ENCODE measurements around the gene IPO5.
"Not testable (repeated sequence)": the region's sequence is repeated elsewhere in the genome, so short reads cannot be mapped to it uniquely, and the experiment has no call there.

Gene IPO5

DNA sequence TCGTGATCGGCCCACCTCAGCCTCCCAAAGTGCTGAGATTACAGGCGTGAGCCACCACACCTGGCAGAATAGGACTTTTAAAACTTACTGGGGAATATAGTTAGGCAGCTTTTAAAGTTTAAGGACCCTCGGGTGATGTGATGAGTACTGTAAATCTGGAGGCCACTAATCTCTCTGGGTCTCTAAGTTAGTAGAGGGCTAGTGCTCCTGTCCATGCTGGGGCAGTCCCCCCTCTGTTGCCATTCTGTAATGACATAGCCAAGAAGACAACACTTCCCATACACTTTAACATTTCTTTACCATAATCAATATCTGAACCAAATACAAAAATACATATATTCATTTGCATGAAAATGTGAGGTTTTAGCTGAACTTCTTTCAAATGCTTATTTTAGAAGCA lies 65.7 kb downstream of the IPO5 start:
- no peak for DNase-seq

DNA sequence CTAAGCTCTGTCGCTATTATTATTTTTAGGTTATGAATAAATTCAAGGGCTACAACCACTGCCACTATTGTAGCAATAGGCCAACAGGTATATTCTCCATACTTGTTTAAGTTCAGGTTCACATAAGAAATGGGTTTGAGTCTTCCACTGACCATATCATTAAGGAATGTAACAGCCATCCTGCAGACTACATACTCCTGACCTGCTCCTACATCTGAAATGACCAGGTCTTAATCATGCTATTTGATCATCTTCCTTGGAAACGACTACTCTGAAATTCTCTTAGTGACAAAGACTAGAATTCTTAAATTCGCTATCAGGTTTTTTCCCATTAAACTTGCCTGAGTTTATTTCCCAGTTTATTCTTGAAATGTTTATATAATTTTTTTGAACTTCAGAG lies 66.8 kb downstream of the IPO5 start:
- no peak for DNase-seq

DNA sequence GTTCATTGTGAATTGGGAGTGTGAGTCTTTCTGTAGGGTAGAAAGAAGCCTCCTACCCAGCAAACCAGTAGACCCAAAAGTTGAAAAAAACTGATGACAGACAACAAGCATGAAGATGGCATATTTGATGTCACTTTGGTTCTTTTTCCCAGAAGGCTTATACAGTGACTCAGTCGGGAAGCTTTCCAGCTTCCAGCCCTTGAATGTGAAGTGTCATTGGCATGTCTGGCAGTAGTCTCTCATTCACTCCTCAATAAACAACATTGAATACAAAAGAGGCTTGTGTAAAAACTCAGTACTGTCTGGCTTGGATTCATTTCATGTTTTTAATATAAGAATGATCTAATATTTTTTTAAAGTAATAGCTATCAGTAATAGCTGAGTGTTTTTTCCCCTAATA lies 68.7 kb downstream of the IPO5 start:
- no peak for DNase-seq

DNA sequence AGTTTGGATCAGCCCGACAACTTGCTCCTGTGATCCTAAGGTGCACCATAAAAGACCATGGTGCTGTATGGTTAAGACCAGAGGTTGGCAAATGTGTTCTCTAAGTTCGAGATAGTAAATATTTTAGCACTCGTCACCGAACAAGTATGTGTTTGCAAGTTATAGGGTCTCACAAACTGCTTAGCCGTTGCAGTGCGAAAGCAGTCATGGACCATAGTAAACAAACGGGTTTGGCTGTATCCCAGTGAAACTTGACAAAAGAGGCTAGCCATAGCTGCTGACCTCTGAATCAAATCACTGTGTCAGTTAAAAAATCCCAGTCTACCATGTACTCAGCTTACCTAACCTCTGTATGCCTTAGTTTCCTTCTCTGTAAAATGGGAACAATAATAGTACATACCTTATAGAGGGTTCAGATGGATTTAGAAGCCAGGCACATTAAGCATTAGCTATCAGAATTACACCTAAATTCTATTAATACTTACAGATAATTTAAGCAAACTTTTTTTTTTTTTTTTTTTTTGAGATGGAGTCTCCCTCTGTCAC lies 72.1 kb downstream of the IPO5 start:
- DNase-seq: no peak

DNA sequence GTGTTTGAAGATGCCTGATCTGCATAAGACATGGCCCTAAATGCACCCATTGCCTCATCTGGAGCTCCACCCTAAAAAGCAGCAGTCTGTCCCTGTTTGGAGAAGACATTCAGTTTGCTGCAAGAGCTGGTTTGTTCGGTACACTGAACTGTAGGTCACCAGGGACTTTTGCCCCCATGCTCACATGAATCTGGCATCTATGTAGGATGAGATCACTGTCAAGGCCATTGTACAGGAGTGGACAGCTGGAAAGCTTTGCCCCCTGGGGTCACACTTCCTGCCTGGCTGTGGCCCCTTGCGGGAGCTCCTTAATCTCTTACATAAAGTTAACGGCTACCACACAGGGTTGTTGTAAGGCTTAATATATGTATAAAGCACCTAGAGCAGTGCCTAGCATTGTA lies 73.0 kb downstream of the IPO5 start:
- DNase-seq: no peak

DNA sequence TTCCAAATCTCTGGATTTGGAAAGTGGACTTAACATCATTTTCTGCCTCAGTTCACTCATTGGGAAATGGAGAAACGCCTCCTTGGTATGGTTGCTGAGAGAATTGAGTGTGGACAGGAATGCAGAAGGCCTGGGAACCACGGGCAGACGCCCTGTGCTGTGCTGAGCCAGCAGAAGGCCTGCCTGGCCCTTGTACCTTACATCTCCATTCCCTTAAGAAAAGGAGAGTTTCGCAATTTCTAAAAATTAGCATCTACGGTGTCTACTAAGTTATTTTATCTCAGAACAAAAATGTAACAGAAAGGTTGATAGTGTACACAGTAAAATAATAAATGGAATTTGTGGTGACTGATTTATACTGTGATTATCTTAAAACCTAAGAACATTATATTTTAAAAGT lies 78.7 kb downstream of the IPO5 start:
- no peak for DNase-seq

DNA sequence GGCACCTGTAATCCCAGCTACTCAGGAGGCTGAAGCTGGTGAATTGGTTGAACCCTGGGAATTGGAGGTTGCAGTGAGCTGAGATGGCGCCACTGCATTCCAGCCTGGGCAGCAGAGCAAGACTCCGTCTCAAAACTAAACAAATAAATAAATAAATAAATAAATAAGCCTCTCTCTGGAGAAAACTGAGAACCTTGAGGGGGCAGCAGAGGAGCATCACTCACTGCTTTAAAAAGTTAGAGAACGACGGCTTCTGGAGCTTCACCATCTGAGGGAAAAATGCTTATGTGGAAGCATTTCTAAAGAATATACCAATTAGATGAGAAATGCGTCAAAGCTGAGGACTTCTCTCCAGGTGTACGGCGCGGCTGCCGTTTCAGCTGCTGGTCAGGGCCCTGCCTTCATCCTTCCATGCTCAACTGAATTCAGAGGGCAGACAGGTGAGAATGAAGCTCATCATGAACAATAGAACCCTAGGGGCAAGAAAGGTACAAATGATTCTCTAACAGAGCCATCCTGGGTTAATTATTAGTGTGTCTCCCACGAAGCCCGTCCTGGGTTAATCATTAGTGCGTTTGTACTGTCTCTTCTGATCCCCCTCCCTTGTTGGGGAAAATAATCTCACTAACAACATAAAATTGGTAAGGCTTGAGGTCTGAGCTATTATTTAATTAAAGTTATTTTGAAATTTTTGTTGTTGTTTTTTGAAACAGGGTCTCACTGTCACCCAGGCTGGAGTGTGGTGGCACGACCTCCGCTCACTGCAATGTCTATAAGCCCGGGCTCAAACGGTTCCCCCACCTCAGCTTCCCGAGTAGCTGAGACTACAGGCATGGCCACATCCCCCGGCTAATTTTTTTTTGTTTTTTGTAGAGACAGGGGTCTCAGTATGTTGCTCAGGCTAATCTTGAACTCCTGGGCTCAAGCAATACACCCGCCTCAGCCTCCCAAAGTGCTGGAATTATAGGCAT lies 80.1 kb downstream of the IPO5 start:
- DNase-seq: no peak

DNA sequence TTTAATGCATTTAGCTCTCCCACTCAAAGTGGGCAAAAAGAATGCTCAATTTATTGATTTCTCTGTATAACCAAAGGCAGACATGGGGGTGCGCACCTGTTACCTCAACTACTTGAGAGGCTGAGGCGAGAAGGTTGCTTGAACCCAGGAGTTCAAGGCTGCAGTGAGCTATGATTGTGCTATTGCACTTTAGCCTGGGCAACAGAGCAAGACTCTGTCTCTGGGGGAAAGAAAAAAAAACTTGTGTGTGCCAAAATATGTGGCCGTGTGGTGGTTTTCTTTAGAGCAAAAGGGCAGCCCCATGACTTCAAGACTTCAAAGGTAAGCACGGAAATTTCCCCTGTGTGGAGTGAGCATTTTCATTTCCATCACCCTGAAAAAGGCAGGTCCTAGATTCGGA lies 81.9 kb downstream of the IPO5 start:
- no peak for DNase-seq

DNA sequence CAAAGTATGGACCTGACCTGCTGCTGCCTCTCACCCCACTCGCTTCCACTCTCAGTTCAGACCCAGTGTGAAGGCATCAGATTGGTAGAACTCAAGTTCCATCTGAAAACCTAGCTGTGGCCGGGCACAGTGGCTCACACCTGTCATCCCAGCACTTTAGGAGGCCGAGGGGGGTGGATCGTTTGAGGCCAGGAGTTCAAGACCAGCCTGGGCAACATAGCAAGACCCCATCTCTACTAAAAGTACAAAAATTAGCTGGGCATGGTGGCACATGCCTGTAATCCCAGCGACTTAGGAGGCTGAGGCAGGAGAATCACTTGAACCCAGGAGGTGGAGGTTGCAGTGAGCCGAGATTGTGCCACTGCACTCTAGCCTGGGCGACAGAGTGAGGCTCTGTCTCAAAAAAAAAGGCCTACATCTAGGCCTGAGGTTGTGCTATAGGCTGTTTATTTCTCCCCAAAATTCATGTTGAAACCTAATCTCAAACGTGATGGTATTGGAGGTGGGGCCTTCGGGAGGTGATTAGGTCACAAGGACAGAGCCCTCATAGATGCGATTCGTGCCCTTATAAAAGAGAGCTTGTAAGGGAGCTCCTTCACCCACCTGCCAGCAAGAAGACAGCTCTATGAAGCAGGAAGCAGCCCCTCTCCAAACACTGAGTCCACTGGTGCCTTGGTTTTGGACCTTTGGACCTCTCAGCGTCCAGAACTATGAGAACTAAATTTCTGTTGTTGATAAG lies 83.3 kb downstream of the IPO5 start:
- DNase-seq: not testable (repeated sequence)

DNA sequence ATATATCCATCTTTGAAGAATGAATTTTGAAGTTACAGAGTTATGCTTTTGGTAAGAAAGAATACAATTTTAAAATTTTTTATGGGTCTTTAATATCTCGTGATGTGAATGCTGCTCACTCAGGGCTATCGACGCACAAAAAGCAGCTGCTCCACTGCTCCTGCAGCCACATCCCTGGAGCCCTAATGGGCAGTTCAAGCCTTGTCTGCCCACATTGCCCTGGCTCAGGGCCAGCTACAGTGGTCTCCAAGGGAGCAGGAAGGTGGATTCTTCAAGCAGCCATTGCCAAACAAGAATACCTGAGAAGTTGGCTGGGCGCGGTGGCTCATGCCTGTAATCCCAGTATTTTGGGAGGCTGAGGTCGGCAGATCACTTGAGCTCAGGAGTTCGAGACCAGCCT lies 85.8 kb downstream of the IPO5 start:
- no peak for DNase-seq

DNA sequence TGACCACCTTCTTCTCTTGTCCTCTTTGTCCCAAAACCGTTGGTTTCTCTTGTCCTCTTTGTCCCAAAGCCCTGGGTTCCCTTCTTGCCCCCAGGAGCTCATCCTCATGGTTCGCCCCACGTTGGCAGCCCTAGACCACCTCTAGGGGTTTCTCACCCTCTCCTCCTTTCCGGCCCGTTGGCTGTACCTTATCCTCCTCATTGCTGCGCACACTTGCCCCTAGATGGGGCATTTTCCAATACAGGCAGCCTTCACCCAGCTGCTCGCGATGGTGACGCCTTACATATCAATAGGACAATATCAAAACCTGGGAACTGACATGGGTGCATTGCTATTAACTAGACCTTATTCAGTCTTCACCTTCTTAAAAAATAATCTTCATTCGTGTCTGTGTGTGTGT lies 86.5 kb downstream of the IPO5 start:
- DNase-seq: no peak

DNA sequence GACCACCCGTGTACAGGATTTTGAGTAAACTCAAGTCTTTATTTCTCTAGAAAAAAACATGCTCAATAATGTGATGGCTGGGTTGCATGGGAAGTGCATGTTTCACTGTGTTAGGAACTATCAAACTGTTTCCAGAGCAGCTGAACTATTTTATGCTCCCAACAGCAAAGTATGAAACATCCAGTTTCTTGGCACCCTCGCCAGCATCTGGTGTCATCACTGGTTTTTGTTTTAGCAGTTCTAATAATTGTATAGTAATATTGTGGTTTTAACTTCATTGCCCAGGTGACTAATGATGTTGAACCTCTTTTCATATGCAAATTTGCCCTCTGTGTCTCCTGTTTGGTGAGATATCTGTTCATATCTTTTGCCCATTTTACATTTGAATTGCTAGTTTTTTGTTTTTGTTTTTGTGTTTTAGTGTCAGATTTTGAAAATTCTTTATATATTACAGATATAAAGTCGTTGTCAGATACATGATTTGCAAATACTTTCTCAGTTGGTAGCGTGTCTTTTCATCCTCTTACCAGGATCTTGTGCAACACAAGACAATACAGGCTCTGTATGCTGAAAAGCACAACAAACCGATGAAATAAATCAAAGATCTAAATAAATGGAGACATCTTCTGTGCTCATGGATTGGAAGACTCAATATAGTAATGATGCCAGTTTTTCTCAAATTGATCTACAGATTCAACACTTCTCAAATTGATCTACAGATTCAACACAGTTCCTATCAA lies 87.8 kb downstream of the IPO5 start:
- no peak for DNase-seq

DNA sequence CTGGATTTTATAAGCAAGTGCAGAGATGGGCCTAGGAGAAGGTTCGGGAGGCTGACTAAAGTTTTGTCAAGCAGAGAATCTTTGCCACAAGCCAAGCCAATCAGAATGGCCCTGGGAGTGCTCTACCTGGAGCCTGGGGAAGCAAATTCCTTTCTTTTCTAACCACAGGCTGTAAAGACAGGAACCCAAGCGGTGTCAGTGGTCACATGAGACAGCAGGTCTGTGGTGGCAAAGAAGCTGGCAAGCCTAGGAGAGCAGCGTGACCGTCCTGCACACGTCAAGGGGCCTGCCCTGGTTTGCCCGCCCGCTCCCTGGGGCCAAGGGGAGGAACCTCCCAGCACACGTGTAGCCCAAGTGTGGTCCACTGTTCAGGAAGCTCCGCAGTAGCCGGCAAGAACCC lies 90.8 kb downstream of the IPO5 start:
- DNase-seq: no peak

DNA sequence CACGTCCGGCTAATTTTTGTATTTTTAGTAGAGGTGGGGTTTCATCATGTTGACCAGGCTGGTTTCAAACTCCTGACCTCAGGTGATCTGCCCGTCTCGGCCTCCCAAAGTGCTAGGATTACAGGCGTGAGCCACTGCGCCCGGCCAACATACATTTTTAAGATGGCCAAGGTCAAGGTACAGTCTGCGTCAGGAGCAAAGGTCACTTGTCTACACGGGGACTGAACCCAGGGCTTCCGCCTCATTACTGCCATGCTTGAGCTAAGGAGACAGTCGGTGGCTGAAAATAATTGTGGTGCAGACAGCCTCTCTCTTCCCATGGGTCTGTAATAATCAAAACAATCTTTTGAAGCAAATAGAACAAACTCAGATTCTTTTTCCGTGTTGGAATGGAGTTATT lies 94.3 kb downstream of the IPO5 start:
- not testable (repeated sequence) for DNase-seq

DNA sequence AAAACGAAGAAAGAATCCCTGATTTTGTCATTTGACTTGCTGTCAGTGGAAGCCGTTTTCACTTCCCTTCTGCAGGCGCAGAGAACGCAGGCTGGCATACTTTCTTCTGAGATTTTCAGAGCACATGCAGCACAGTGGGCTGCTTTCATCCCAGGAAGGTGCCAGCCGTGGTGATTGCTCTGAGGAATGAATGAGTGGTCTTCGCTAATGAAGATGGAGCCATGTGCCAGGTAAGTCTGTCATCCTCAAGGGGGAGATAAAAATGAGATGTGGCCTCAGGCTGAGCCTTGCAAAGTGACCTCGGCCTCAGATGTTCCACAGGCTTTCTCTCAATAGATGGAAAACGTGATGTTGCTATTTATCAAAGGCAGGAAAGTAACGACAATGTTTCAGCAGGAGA lies 94.8 kb downstream of the IPO5 start:
- DNase-seq: no peak

DNA sequence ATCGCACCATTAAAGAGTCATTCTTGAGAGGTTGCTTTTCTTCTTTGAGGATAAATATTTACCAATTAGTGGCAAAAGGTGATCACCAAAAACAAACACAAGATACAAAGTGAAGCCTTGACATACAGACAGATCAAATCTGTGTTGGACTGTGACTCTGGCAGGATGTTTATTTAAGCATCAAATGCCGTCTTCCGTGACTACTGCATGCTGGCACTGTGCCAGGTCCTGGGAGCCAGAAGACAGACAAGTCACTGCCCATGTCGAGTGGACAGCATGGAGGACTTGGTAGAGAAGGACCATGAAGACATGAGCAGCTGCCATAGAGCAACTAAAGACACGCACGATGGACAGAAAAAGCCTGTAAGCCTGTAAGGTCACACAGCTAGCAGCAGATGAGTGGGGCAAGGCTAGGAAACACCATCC lies 96.6 kb downstream of the IPO5 start:
- no peak for DNase-seq

DNA sequence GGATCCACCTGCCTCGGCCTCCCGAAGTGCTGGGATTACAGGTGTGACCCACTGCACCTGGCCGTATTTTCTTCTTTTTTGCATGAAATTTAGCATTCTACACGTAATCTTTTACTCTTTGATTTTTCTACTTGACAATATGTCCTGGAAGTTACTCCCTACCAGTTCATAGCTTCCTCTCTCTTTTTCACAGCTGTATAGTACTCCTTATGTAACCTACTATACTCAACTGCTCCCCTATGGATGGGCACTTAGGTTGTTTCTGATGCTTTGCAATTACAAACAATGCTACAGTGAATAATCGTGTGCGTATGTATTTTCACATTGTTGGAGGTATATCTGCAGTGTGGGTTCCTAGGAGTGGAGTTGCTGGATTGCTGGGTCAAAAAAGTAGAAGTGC lies 98.9 kb downstream of the IPO5 start:
- no peak for DNase-seq

DNA sequence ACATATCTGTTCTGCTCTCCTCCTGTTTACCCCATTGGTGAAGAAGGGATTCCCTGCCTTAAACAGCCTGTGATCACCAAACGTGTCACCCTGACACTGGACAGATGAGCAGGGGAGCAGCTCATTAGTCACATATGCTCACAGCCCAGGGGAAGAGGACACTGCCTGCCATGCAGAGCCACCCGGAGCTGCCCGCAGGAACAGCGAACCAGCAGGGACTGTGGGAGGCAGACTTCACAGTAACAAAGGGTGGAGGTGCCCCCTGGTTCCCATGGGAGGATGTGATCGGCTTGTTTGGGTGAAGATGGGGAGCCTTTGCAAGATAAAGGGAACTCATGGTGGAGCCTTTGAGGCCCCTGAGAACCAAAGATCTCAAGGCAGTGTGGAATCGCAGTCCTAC lies 100.8 kb downstream of the IPO5 start:
- DNase-seq: no peak

DNA sequence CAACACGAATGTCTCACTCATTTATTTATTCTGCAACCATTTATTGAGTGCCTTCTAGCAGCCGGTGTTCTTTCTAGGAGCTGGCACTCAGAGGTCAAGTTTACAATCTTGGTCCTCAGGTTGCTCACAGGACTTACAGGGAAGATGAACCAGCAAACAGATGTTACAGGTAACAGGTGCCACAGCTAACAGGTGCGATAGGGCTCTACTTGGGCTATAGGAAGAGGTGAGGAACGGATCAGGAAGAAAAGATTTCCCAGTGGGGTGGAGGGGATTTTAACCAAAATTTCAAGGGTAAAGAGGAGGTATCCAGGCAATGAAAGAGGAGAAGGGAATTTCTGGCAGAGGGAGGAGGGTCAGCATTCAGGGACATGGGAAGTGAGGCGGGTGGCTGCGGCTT lies 102.1 kb downstream of the IPO5 start:
- no peak for DNase-seq

DNA sequence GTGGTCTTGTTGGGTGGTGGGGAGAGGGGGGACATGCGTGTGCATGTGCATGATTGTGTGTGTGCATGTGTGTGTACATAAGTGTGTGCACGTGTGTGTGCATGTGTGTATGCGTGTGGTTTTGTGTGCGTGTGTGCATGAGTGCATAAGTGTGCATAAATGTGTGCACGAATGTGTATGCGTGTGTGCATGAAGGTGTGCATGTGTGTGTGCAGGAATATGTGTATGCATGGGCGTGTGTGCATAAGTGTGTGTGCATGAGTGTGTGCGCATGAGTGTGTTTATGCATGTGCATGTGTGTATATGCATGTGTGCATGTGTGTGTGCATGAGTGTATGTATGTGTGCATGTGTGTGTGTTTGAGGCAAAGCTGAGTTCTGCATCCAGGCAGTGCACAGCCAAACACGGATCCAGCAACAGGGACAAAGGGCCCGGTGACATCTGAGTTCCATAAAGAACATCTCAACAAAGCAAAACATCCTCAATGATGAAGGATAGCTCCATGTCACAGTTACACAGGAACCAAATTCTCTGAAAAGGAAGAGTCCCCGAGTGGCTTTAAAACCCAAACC lies 103.5 kb downstream of the IPO5 start:
- DNase-seq: no peak

DNA sequence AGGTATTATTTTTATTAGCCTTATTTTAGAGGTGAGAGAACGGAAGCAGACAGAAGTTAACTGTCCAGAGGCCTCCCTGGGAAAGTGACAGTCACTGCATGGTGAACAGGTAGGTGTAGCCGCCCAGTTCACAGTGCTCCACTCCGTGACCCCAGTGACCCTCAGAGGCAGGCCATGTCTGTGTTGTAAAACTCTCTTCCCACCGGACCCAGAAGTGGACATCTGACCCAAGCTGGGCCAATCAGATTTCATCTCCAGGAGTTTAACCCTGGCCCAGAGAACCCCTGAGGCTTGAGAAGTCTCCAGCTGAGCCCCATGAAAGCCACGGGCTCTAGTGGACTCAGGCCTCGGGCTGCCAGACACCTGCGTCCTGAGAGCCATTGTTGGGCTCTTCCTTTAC lies 105.8 kb downstream of the IPO5 start:
- no peak for DNase-seq

DNA sequence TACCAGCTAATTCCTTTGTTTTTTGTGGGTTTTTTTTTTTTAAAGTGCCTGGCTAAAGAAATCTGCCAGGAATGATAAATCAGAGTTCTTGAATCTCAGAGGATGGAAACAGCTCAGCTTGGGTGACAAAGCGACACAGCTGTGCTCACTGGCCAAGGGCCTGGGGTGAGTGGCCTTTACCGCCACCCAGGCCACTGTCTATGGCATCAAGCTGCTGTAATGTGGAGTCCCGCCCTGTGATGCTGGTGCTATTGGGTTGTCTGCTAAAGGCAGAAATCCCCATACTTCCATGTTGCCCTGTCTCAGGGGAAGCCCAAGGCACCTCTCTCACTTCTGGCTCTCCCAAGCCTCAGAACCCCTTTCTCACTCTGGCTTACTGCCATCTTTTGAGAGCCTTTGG lies 106.8 kb downstream of the IPO5 start:
- no peak for DNase-seq

DNA sequence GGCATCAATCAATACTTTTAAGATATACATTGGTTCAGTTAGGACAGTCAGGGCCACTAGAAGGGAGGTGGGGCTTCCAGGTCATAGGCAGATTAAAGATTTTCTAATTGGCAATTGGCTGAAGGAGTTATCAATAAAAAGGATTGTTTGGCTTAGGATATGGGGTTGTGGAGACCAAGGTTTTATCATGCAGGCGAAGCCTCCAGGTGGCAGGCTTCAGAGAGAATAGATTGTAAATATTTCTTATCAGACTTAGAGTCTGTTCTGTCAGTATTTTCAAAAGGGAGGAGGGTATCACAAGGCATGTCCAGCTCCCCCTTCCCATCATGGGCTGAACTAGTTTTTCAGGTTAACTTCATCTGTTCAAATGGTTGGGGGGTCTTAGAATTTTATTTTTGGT lies 112.0 kb downstream of the IPO5 start:
- DNase-seq: no peak
